Right kidney (tissue), 1 donor: Measurements from ENCODE around the gene FMN1.

Source experiments
- DNase-seq: peaks from one replicate; pipeline ENCODE4 v3.0.0-alpha.2; 2016

The FMN1 gene

DNA sequence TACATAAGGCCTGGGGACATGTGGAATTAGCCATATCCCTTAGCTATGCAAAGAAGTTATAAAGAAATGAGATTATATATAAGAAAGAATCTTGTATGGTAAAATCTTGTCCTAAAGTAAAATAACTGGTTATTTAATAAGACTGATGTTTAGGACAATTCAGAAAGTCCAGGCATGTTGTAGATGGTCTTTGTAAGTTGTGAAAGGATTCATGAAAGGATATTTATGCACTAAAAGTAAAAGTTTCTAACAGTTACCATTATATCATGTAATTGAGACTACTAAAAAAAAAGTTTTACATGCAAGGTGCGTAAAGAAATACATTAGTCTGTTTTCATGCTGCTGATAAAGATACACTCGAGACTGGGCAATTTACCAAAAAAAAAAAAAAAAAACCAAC lies 146.3 kb downstream of the FMN1 start:
- no peak for DNase-seq

GRCh38 chr15:33047077-33047476 lies 147.4 kb downstream of the FMN1 start:
- no peak for DNase-seq

DNA sequence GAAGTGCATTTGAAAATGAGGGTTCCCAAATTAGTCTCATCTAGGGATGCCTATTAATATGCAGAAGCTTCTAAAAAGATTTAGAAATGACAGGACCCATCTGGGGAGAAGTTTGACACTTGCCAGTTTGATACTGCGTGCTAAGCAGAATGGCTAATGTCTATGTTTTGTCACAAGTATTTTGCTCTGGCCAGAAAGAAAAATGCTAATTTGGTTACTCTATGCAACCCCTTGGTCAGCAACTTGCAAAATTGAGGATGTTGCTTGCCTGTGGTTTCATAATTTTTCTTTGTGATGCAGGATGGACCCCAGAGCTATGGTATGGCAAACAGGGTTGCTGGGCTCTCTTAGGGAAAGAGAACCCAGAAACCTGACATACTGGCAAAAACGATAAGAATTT lies 148.2 kb downstream of the FMN1 start:
- DNase-seq, result no peak

DNA sequence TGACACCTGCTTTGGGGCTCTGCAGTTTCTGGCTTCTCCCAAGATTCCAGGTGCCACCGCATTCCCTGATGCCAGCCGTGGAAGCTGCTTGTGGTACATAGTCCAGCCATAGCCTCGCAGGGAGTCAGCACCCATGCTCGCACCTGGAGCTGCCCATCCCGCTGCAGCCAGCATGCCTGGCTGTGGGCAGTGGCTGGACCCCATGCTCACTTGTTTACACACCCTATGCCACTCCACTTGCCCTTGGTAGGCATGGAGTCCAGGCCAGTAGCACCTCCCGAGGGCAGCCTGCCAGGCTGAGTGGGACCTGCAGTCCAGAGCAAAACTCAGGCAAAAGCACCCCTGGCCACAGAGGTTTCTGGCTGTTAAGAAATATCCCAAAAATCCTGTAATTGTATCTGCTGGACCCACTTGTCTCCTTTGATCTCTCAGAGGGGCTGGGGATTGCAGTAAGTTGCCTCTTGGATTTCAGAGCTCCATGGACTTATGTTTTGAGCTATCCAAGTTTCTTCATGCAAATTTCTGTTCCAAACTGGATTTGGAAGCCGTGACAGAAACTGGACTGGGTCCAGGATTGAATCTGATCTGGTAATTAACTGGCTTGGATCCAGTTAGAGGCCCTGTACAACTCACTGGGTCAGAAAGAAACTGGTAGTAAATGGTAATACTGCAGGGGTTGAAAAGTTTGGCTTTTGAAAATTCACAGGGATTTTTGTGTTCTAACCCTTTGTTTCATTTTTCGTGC lies 149.3 kb downstream of the FMN1 start:
- DNase-seq, result no peak

DNA sequence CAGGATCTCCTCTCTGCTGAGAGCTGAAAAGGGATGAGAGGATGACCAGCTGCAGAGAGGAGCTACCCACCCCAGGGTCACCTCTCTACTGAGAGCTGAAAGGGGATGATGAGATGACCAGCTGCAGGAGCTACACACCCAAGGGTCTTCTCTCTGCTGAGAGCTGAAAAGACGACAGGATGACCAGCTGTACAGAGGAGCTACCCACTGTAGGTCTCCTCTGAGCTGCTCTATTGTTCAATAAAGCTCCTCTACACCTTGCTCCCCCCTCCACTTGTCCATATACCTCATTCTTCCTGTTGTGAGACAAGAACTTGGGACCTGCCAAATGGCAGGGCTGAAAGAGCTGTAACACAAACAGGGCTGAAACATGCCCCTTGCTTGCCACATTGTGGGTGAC lies 149.9 kb downstream of the FMN1 start:
- DNase-seq, result no peak

DNA sequence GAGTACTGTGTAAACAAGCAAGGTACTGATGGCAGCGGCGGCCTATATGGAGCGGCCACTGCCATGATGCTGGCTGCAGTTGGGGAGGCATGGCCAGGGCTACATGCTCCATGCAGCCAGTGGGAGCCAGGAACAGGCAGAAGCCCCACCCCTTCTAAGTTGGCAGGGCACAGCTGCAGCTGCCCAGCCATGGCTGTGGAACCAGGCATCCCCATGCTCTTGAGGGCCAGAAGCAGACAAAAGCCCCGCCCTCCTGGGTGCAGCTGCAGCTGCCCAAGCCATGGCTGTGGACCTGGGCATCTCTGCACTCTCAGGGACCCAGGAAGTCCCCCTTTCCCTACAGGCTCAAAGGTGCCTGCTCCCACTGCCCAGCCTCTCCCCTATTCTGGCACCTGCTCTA lies 150.9 kb downstream of the FMN1 start:
- no peak for DNase-seq

DNA sequence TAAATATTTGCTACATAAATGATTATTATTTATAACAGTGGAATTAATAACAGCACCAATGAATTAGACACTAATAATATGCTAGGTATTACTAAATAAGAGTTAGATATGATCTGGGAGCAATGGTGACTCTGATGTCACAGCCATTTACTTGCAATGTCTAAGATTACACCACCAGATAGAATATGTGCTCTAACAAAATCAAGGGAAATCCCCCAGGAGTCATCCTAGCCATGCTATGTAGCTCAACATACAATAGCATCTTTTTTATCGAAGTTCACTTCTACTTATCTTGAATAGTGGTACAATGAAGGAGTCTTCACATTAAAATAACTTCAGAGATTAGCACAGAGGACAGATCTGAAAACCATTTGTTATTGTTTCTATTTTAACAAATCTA lies 154.0 kb downstream of the FMN1 start:
- no peak for DNase-seq

DNA sequence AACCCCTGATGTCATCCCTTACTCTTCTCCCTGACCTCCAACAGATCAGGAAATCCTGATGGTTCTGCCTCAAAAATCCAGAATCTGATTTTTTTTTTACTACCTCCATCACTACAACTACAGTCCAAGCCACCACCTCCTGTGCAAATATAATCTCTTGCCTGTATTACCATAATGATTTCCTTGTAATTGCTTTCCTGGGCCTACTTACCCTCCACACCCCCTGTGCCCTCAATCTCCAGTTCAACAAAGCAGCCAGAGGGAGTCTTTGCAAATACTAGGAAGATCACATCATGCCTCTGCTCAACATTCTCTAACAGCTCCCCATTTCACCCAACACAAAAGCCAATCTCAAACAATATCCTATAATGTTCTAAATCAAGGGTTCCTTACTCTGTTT lies 159.9 kb downstream of the FMN1 start:
- DNase-seq, result no peak

GRCh38 chr15:33032053-33032452 lies 162.5 kb downstream of the FMN1 start:
- DNase-seq, result no peak

GRCh38 chr15:33031324-33031821 lies 163.1 kb downstream of the FMN1 start:
- no peak for DNase-seq

- DNase-seq, result no peak
Measured at GRCh38 chr15:33030315-33030714, 164.2 kb downstream of the FMN1 start.

DNA sequence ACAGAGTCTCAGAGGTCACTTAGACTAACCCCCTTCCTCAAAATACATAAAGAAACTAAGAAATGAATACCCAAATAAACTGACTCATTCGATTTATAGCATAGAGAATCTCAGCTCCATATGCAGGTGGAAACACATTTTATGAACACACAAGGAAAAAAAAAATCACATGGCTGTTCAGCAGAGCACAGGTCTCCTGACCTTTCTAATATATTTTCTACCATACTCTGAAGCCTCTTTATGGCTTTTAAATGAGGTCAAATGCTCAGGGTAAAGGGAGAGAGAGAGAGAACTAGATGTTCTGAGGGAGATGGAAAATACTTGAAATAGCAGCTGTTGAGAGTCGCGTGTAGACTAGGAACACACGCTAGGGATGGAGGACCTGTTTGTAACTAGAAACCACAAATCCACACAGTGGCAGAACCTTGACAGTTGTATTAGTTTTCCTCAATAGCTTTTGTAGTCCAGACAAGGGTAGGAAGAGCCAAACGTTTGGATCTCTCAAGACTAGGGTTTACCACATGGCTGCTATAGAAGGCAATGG lies 165.3 kb downstream of the FMN1 start:
- DNase-seq, result no peak

DNA sequence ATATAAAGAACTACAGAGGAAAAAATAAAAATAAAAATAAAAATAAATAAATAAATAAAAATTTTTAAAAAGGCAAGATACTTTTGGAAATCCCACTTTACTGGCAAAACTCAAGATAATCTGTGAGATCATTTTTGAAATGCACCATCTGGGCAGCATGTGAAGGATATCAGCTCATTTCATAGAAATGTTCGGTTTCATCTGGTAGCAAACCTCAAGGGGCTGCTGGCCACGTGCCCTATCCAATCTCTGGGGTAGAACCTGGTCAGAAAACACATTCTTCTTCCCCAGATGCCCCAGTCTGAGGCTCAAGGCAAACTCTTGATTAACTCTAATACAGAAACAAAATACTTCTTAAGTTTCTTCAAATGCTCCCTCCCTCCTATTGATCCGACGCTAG lies 166.0 kb downstream of the FMN1 start:
- DNase-seq, result no peak

DNA sequence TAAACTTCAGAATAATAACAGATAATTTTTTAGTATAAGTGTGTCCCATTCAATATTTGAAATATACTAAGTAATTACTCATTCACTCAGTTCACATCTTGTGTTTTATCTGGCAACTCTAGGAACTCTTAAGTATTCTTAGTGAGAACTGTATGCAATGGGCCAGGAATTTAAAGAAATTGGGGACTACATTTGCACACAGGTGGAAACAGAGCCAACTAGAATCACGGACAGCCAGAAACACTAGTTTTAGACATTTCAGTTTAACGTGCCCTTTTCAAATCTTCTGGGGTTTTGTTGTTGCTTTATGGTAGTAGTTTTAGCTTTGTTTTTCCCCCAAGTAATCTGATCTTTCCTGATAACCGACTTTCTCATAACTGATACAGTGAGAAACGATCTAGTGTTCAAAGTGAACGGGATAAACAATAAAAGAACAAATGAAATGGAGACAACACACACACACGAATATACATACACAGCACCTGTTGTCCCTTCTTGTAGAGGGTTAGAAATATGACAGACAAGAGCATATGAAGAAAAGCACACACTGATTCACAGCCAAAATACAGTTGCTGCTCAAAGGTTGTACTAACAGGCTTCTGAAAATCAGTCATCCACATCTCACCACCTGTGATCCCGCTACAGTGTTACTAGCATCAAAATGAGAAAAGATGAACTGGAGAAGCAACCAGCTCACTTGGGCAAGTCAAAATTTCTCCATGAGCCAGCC lies 167.0 kb downstream of the FMN1 start:
- DNase-seq, result no peak

DNA sequence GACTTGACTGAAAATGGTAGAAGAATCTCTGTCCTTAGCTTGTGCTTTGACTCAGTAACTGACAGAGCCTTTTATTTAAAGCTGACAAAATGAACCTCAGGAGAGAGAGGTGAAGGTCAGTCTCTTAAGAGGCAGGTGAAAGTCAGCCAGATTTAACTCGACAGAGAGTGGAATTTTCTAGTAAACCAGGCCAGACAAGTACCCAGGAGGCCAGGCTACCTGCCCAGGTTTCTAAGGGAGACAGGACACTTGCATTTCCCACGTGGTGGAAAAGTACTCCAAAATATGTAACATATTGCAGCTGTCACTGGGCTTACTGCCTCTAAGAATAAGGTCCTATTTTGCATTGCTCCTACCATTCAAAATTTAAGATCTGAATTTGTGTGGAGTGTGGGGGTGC lies 167.9 kb downstream of the FMN1 start:
- DNase-seq, result no peak

DNA sequence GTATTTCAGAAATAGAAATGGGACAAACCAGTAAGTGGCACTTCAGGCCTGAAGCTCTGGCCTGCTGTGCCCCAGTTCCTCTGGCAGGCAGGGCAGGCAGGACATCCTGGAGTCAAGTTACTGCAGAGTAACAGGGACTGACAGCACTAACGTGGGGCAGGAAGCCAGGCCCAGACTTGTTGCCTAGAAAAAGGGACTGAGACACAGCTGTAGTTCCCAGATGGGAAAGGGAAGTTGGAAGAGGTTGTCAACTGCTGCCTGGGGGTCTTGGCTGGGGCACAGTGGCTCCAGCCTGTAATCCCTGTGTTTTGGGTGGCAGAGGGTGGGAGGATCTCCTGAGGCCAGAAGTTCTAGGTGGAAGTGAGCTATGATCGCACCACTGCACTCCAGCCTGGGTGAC lies 171.9 kb downstream of the FMN1 start:
- peak; percentile 42 for DNase-seq

- no peak for DNase-seq
Measured at GRCh38 chr15:33021806-33022389, 172.6 kb downstream of the FMN1 start.

DNA sequence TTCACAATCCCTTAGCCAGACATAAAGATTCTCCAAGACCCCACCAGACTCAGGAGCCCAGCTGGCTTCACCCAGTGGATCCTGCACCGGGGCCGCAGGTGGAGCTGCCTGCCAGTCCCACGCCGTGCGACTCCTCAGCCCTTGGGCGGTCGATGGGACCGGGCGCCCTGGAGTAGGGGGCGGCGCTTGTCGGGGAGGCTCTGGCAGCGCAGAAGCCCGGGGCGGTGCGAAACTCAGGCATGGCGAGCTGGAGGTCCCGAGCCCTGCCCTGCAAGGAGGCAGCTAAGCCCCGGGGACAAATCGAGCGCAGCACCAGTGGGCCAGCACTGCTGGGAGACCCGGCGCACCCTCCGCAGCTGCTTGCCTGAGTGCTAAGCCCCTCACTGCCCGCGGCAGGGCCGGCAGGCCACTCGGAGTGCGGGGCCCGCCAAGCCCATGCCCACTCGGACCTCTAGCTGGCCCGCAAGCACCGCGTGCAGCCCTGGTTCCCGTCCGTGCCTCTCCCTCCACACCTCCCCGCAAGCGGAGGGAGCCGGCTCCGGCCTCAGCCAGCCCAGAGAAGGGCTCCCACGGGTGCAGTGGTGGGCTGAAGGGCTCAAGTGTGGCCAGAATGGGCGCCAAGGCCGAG lies 175.0 kb downstream of the FMN1 start:
- no peak for DNase-seq

GRCh38 chr15:33016405-33017024 lies 178.0 kb downstream of the FMN1 start:
- no peak for DNase-seq

- DNase-seq, result no peak
Measured at GRCh38 chr15:33014586-33014985, 179.9 kb downstream of the FMN1 start.

DNA sequence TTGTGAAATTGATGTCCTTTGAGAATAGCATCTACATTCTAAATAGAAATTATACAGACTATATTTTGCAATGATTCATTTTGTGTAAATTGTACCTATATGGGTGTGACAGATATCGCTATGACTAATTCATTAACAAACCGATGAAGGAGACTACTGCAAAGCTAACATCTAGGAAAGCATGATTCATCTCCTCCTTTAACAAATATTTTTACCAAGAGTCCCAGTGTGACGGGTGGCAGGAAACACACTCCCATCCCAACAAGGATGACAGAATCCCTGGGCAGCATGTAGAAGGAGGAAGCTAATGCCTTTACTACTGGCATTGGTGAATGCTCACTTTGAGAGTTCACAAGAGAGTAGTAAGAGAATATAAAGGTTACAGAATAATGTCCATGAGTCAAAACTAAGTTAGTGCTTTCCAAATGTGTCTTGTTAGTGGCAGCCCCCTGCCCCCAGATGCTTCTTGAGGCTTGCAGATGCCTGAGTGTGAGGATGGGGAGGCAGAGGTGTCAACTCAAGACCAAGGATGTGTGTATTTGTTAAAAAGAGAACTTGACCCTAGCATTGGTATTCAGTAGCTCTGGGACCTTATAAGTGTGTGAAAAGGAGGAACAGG lies 180.6 kb downstream of the FMN1 start:
- no peak for DNase-seq

DNA sequence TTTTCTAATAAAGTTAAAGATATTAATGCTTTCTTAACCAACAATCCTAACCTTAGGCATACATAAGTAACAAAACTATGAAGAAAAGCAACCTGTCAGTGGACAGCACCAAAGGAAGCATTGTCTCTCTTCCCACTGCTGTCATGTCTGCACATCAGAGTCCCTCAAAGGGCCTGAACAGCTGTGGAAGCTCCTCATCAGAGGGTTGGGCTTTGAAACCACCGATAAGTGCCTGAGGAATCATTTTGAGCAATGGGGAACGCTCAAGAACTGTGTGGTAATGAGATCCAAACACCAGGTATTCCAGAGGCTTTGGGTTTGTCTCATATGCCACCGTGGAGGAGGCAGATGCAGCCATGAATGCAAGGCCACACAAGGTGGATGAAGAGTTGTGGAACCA lies 182.5 kb downstream of the FMN1 start:
- no peak for DNase-seq
